GM12865 (cell line): Measurements from ENCODE around the gene C20orf202.

Experiments used
- DNase-seq: peaks from one replicate; pipeline ENCODE4 v3.0.0; 2010; ENCODE audit warnings: low read depth
- H3K4me3 ChIP-seq: 2 replicates; pipeline ENCODE4 v1.5.1; 2011; ENCODE audit warnings: mild to moderate bottlenecking, low read depth, low read length, control low read depth
- TF ChIP-seq, protein P1 (sequence below): IDR thresholded peaks from 2 replicates; pipeline ENCODE4 v1.5.1; 2011; ENCODE audit warnings: low read length, control low read depth, low read depth, inconsistent platforms; ENCODE audit not compliant: insufficient read depth; ENCODE audit errors: missing control alignments

The C20orf202 gene

DNA sequence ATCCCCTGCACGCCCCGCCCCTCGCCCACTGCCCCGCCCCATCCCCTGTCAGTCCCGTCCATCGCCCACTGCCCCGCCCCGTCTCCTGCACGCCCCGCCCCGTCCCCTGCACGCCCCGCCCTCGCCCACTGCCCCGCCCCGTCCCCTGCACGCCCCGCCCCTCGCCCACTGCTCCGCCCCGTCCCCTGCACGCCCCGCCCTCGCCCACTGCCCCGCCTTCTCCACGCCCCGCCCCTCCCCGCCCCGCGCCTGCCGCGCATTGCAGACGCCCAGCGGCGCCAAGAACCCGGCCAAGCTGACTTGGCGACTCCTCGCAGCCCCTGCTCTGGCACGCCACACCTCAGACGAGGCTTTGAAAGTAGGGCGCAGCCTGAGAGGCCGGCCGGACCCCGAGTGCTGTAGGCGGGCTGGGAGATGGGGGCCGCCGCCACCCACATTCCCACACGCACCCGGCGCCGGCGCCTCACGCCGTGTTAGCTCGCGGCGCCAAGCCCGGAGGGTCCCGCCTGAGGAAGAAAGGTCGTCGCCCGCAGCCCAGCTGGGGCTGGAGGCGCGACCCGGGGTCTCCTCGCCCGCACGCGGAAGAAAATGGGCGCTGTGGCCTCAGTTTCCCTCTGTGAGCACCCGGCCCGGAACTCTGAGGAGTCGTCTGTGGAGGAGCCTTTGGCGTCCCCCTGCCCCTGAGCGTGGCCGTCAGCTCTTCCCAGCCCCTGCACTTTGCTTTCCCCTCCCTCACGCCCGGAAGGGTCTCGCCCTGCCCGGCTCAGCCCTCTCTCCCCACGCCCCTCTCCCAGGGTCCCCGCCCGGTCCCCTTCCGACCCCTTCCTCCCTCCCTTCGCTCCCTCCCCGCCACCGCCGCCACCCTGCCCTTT lies 22.8 kb downstream of the C20orf202 start, which contains the start of gene RAD21L1:
RAD21L1 (plus strand) TSS at position 262 of the 872 bp plus-strand sequence. CDS start 2,410 bp downstream, outside the sequence.
- DNase-seq = peak; percentile 71
- peak within 1 kb of the TSS; percentile 34 for H3K4me3 ChIP-seq
- TF ChIP-seq, protein P1, sequence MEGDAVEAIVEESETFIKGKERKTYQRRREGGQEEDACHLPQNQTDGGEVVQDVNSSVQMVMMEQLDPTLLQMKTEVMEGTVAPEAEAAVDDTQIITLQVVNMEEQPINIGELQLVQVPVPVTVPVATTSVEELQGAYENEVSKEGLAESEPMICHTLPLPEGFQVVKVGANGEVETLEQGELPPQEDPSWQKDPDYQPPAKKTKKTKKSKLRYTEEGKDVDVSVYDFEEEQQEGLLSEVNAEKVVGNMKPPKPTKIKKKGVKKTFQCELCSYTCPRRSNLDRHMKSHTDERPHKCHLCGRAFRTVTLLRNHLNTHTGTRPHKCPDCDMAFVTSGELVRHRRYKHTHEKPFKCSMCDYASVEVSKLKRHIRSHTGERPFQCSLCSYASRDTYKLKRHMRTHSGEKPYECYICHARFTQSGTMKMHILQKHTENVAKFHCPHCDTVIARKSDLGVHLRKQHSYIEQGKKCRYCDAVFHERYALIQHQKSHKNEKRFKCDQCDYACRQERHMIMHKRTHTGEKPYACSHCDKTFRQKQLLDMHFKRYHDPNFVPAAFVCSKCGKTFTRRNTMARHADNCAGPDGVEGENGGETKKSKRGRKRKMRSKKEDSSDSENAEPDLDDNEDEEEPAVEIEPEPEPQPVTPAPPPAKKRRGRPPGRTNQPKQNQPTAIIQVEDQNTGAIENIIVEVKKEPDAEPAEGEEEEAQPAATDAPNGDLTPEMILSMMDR = no peak

- no peak for DNase-seq
- TF ChIP-seq, protein P1 = no peak
Measured at GRCh38 chr20:1229541-1229940, 26.3 kb downstream of the C20orf202 start.

GRCh38 chr20:1232286-1233111 lies 29.2 kb downstream of the C20orf202 start:
- peak; percentile 18 for DNase-seq
- TF ChIP-seq, protein P1 = no peak
- H3K4me3 ChIP-seq = no peak overlapping the region

More at GRCh38 chr20:1229541-1229940, 26.3 kb downstream of the C20orf202 start:
- H3K4me3 ChIP-seq = no peak overlapping the region

DNA sequence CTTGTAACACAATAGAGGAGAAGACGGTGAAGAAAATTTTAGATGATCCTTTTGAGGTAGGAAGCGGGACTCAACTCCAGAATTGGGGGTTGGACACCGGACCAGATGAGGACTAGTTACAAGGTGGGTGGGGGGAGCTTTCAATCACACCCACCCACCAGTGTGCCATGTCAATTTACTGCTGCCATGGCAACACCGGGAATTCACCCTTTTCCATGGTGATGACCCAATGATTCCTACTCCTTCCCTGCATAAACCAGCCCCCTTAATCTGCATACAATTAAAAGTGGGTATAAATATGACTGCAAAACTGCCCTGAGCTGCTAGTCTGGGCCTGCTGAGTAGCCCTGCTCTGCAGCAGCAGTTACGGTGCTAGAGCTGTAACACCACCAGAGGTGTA lies 37.3 kb downstream of the C20orf202 start:
- no peak for DNase-seq
- no peak overlapping the region for H3K4me3 ChIP-seq
- TF ChIP-seq, protein P1 = no peak

DNA sequence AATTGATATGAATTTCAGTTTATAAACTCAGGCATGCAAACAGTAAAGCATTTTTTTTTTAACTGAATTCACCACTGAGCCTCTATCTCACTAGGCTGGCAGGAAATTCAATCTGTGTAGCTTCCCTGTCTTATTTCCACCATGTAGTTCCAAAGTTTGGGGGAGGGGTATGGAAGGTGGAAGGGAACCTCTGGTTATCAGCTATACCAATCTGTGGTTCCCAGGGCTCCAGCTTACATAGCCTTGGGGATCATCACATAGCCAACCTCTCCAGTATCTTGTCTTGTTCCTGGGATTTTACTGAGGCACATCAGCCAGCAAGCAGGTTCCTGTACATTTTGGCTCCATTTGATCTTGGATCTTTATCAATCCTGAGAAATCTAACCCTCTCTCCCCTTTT lies 38.2 kb downstream of the C20orf202 start:
- TF ChIP-seq, protein P1 = no peak
- no peak for DNase-seq
- H3K4me3 ChIP-seq = no peak overlapping the region

- TF ChIP-seq, protein P1 = no peak
- no peak overlapping the region for H3K4me3 ChIP-seq
- no peak for DNase-seq
Measured at GRCh38 chr20:1242099-1242498, 38.8 kb downstream of the C20orf202 start.
